ENCODE measurements around the gene MYH11. TPM values are rescaled to one million over a fixed set of nuclear protein-coding genes. Genes with fewer than 3 reads are reported as not detected.

Gene MYH11
- total and polyA plus RNA-seq, 2 experiments from 2014 or later: 1.6 to 5.9 TPM

DNA sequence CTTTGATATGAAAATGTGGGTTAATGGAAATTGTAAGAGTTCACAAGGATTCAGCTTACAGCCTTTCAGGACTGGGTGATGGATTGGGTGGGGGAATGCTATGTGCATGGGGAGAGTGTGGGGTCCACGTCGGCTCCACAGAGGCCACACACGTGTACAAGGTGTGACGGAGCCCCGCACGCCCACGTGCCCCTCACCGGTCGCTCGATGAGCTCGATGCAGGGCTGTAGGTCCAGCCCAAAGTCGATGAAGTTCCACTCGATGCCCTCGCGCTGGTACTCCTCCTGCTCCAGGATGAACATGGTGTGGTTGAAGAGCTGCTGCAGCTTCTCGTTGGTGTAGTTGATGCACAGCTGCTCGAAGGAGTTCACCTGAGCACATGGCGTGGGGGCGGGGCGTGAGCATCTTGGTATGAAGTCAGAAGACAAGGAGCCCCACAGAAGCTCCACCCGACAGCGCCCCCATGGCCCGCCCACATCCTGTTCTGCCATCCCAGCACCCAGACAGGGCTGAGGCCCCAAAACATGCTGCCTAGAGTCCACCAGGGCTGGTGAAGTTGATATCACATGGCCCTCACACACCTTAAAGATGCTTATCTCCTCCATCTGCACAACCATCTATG, 99.1 kb downstream of the MYH11 start:
- H3F3A ChIP-seq (replicated peaks; ENCODE audit: low read depth): no peaks in the 10 kb centered on the region
- Mint-ChIP-seq H3K4me3 (no peak overlapping the region), H3K27me3 (ENCODE audit: insufficient read depth, low read depth, poor library complexity) (peaks cover 2% of the 10 kb centered on the region), H3K9me3 (no peaks in the 10 kb centered on the region; the same call in 2 of the 3 replicates), H3K36me3 (ENCODE audit: low read depth) (no peaks in the 10 kb centered on the region), H3K4me1 (peaks cover 9% of the 10 kb centered on the region), H3K27ac (no peak overlapping the region)
- no peaks in the 10 kb centered on the region for H3K36me3 ChIP-seq (ENCODE audit: insufficient read depth)
- no peaks in the 10 kb centered on the region for H3K27me3 ChIP-seq (ENCODE audit: insufficient read depth)
- H3K9me2 ChIP-seq (ENCODE audit: insufficient read depth): no peaks in the 10 kb centered on the region
- H2AFZ ChIP-seq: 0 out of 2 replicates have a peak overlapping the region, but pooled peaks have one; percentile 52
- TF ChIP-seq NANOG (IDR thresholded peaks at IDR 0.05; ENCODE audit: borderline replicate concordance) (no peak), CTCF (conservative IDR thresholded peaks at IDR 0.05; ENCODE audit: low read depth in 2 of 2) (0 out of 4 replicates have a peak, but pooled peaks of 1 of the 2 experiments have one; percentile 10)
- no peaks in the 10 kb centered on the region; the same call in 1 of the 2 replicates for H4K20me1 ChIP-seq (replicated peaks; ENCODE audit: insufficient read depth)
- no peak overlapping the region for H3K4me2 ChIP-seq
- DNase-seq (ENCODE audit: low spot score) (peak; percentile 52), ATAC-seq (no peak)
- no peak overlapping the region for H3K4me3 ChIP-seq
- peaks cover 3% of the 10 kb centered on the region; the same call in 1 of the 2 replicates for H3K4me1 ChIP-seq (ENCODE audit: insufficient read depth)
- no peak overlapping the region for H3K27ac ChIP-seq (ENCODE audit: low read depth)
- no peaks in the 10 kb centered on the region for H3K79me2 ChIP-seq (replicated peaks; ENCODE audit: insufficient read depth)

- Histone ChIP-seq H3K9me2 (ENCODE audit: insufficient read depth) (no peaks in the 10 kb centered on the region), H3K27ac (ENCODE audit: low read depth) (no peak overlapping the region), H3K4me1 (ENCODE audit: insufficient read depth) (peaks cover 3% of the 10 kb centered on the region; the same call in 1 of the 2 replicates), H3K79me2 (replicated peaks; ENCODE audit: insufficient read depth) (no peaks in the 10 kb centered on the region), H3K4me2 (no peak overlapping the region), H3K36me3 (ENCODE audit: insufficient read depth) (no peaks in the 10 kb centered on the region), H2AFZ (no peak overlapping the region; the same call in 1 of the 2 replicates), H3K27me3 (ENCODE audit: insufficient read depth) (no peaks in the 10 kb centered on the region), H4K20me1 (replicated peaks; ENCODE audit: insufficient read depth) (no peaks in the 10 kb centered on the region; the same call in 1 of the 2 replicates), H3F3A (replicated peaks; ENCODE audit: low read depth) (no peaks in the 10 kb centered on the region), H3K4me3 (no peak overlapping the region)
- Mint-ChIP-seq H3K9me3 (no peaks in the 10 kb centered on the region; the same call in 2 of the 3 replicates), H3K36me3 (ENCODE audit: low read depth) (no peaks in the 10 kb centered on the region), H3K27me3 (ENCODE audit: insufficient read depth, low read depth, poor library complexity) (peaks cover 2% of the 10 kb centered on the region), H3K4me1 (peaks cover 4% of the 10 kb centered on the region), H3K27ac (no peak overlapping the region), H3K4me3 (no peak overlapping the region)
- no peak for DNase-seq (ENCODE audit: low spot score)
- no peak for ATAC-seq
- TF ChIP-seq ETS1 (IDR thresholded peaks at IDR 0.05) (no peak), ZNF462 (CRISPR knock-in tag; IDR thresholded peaks at IDR 0.05) (no peak), STAT1 (IDR thresholded peaks at IDR 0.05; ENCODE audit: unreplicated experiment) (no peak), CTCF (conservative IDR thresholded peaks at IDR 0.05; ENCODE audit: low read depth in 2 of 2) (no peak), EZH2phosphoT487 (IDR thresholded peaks at IDR 0.05; ENCODE audit: unreplicated experiment) (no peak), CREB1 (CRISPR knock-in tag; IDR thresholded peaks at IDR 0.05; ENCODE audit: low read depth) (no peak), ZNF114 (CRISPR knock-in tag; IDR thresholded peaks at IDR 0.05) (no peak), POLR2AphosphoS5 (IDR thresholded peaks at IDR 0.05; ENCODE audit: low read depth) (no peak), NANOG (IDR thresholded peaks at IDR 0.05; ENCODE audit: borderline replicate concordance) (no peak), ZNF331 (CRISPR knock-in tag; IDR thresholded peaks at IDR 0.05; ENCODE audit: low read depth) (no peak)
Measured at GRCh38 chr16:15757077-15757386, 99.8 kb downstream of the MYH11 start.
